Neural progenitor cell (in vitro differentiated cells): ENCODE data around the gene PSD.

ENCODE experiments used
- EZH2 ChIP-seq: fragments of 200-600 bp; sonication (generic); IDR thresholded peaks from 2 replicates; pipeline ENCODE4 v1.6.1; 2017; ENCODE audit warnings: antibody characterized with exemption, mild to moderate bottlenecking, moderate library complexity
- EZH2phosphoT487 ChIP-seq: fragments of 200-600 bp; sonication (generic); IDR thresholded peaks from 2 replicates; pipeline ENCODE4 v1.6.1; 2017; ENCODE audit warnings: antibody characterized with exemption

DNA sequence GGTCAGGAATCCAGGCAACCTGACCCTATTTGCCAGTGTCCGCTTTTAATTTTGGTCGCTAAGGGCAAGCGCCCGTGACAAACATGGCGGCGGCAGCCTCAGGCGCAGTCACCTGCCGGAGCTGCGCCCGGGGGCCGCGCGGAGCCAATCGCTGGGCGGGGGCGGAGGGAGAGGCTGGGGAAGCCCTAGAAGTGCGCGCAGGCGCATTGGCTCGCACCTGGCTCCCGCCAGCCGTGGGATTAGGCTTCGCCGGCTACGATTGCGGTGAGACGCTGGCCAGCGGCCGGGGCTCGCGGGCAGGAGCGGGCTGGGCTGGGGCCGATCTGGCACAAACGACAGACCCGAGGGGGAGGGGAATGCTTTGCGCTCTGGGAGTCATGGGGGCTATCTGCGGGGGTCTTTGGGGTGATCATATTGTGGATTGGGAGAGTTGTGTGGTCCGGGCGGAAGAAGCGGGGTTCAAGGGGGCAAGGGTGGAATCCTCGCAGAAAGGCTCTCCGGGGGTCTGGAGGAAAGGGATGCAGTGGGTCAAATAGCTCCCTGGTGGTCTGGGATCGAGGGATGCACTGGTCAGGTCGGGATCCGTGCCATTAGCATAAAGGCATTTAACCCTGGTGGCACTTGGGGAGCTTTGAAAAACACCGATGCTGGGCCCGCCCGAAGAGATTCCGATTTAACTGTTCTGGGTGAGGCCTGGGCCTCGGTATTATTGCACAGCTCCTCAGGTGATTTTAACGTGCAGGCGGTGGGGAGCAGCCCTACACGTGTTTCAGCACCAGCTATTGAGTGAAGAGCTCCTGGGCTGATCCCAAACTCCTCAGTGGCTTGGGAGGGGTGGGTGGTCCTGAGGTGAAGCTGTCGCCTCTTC, 42.8 kb upstream of the PSD start:
- TF ChIP-seq EZH2phosphoT487 (peak; percentile 23), EZH2 (peak; percentile 30)
